Left ventricle myocardium inferior (tissue), 1 donor: ENCODE results near the gene KCNQ2. TPM values are rescaled to one million over a fixed set of nuclear protein-coding genes. Genes with fewer than 3 reads are reported as not detected.

ENCODE experiments used
- DNase-seq: peaks from one replicate; pipeline ENCODE4 v3.0.0-alpha.2; 2020
- H3K27ac ChIP-seq: fragments of 200-600 bp; replicated peaks from 2 replicates; pipeline ENCODE4 v1.8.0; 2021
- H3K27me3 ChIP-seq: fragments of 200-600 bp; 2 replicates; pipeline ENCODE4 v1.8.0; 2021; ENCODE audit warnings: low read depth
- H3K36me3 ChIP-seq: fragments of 200-600 bp; 2 replicates; pipeline ENCODE4 v1.8.0; 2021
- H3K4me1 ChIP-seq: fragments of 200-600 bp; 2 replicates; pipeline ENCODE4 v1.8.0; 2021
- H3K4me3 ChIP-seq: fragments of 200-600 bp; 2 replicates; pipeline ENCODE4 v1.8.0; 2021; ENCODE audit warnings: mild to moderate bottlenecking, moderate library complexity
- H3K9me3 ChIP-seq: fragments of 200-600 bp; replicated peaks from 2 replicates; pipeline ENCODE4 v1.8.0; 2021
- intact Hi-C: fragments of 100-400 bp; cut with micrococcal nuclease; formaldehyde crosslinking; loops from one replicate; pipeline ENCODE4 v1.11.0; 2022
- total RNA-seq: library from RNA; stranded (reverse); fragmentation: NEBNext Ultra II Directional; extraction: Animal tissue kit (Norgen Biotek cat#: 25700); gene quantifications from one replicate; pipeline ENCODE4 v1.2.1, GENCODE V29; 2021
- TF ChIP-seq, protein P1 (sequence below): fragments of 200-600 bp; IDR thresholded peaks from 2 replicates; pipeline ENCODE4 v1.8.0; 2021; ENCODE audit warnings: antibody characterized with exemption, mild to moderate bottlenecking, borderline replicate concordance
- donor health status: DM: no; HTN: yes; CAD: no; lungs with severe emphysema.

The KCNQ2 gene
- total RNA-seq, 1 donor from 2014 or later: 2.3 TPM

DNA sequence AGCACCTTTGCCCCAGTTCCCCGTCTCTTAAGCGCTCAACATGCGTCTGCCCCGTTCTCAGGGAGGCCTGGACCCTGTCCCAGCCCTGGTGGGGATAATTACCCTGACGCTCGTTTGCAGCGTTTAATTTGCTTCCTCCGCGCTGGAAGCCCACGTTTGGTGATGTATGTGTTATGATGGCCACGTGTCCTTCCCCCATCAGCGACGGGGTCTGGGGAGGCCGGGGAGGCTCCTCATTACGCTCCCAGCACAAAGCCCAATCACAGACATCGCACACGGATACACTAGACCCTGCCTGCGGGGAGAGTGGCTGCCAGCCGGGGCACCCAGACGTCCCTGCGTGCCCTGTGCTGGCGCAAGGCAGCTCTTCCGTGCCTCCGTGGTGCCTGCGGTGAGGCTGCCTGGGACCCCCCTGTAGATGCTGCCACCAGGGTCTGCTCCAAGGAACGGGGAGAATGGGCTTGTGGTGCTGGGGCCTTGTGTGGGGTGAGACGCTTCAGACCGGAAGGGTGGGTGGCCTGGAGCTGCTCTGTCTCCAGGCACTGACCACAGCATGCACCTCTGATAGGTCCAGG lies 101.1 kb downstream of the KCNQ2 start:
- Histone ChIP-seq H3K27ac (peak overlapping the region; percentile 30), H3K4me3 (no peak overlapping the region), H3K4me1 (peaks cover 16% of the 10 kb centered on the region), H3K9me3 (no peaks in the 10 kb centered on the region), H3K36me3 (no peaks in the 10 kb centered on the region), H3K27me3 (peaks cover 64% of the 10 kb centered on the region)
- no peak for DNase-seq
- TF ChIP-seq, protein P1, sequence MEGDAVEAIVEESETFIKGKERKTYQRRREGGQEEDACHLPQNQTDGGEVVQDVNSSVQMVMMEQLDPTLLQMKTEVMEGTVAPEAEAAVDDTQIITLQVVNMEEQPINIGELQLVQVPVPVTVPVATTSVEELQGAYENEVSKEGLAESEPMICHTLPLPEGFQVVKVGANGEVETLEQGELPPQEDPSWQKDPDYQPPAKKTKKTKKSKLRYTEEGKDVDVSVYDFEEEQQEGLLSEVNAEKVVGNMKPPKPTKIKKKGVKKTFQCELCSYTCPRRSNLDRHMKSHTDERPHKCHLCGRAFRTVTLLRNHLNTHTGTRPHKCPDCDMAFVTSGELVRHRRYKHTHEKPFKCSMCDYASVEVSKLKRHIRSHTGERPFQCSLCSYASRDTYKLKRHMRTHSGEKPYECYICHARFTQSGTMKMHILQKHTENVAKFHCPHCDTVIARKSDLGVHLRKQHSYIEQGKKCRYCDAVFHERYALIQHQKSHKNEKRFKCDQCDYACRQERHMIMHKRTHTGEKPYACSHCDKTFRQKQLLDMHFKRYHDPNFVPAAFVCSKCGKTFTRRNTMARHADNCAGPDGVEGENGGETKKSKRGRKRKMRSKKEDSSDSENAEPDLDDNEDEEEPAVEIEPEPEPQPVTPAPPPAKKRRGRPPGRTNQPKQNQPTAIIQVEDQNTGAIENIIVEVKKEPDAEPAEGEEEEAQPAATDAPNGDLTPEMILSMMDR: no peak
- intact Hi-C loops: no loop called here

DNA sequence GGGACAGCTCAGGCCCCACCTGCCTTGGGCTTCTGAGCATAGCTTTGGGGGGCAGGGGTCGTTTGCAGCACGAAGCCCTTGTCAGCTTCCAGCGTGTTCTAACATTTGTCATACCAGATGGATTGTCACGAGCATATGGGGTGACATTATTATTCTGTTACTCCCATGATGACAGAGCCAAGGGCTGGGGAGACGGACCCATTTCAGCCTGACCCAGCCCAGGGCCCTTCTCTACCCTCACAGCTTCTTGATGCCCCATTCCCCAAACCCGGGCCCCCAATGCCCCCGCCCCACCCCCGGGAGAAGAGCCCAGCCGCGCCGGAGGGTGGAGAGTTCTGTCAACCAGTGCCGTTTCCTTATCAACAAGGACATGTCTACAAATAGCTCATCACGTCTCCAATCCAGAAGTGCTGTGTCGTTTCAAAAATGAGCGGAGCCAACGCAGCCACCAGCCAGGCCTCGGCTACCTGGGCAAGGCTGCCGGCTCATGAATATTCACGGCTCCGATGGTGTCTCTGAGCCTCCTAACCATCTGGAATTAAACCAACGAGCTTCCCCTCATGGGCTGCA lies 101.8 kb downstream of the KCNQ2 start:
- DNase-seq: peak; percentile 41
- H3K27ac ChIP-seq: peak overlapping the region; percentile 30
- intact Hi-C loops: no loop called here
- H3K4me1 ChIP-seq: peaks cover 16% of the 10 kb centered on the region
- peaks cover 58% of the 10 kb centered on the region for H3K27me3 ChIP-seq
- H3K36me3 ChIP-seq: no peaks in the 10 kb centered on the region
- TF ChIP-seq, protein P1: no peak
- H3K4me3 ChIP-seq: no peak overlapping the region
- H3K9me3 ChIP-seq: no peaks in the 10 kb centered on the region

- intact Hi-C loops: no loop called here
- H3K4me3 ChIP-seq: no peak overlapping the region
Measured at GRCh38 chr20:63369724-63370617, 102.5 kb downstream of the KCNQ2 start.

GRCh38 chr20:63369024-63369530 lies 103.4 kb downstream of the KCNQ2 start:
- no peaks in the 10 kb centered on the region for H3K9me3 ChIP-seq
- H3K4me1 ChIP-seq: peaks cover 16% of the 10 kb centered on the region
- TF ChIP-seq, protein P1: no peak
- intact Hi-C loops: no loop called here
- no peak overlapping the region for H3K27ac ChIP-seq
- peaks cover 59% of the 10 kb centered on the region for H3K27me3 ChIP-seq
- no peak overlapping the region for H3K4me3 ChIP-seq
- no peaks in the 10 kb centered on the region for H3K36me3 ChIP-seq
- DNase-seq: no peak

More at GRCh38 chr20:63369724-63370617, 102.5 kb downstream of the KCNQ2 start:
- TF ChIP-seq, protein P1: no peak
- Histone ChIP-seq H3K36me3 (no peaks in the 10 kb centered on the region), H3K27me3 (peaks cover 61% of the 10 kb centered on the region), H3K27ac (peak overlapping the region; percentile 30), H3K4me1 (peaks cover 16% of the 10 kb centered on the region), H3K9me3 (no peaks in the 10 kb centered on the region)
- DNase-seq: no peak

DNA sequence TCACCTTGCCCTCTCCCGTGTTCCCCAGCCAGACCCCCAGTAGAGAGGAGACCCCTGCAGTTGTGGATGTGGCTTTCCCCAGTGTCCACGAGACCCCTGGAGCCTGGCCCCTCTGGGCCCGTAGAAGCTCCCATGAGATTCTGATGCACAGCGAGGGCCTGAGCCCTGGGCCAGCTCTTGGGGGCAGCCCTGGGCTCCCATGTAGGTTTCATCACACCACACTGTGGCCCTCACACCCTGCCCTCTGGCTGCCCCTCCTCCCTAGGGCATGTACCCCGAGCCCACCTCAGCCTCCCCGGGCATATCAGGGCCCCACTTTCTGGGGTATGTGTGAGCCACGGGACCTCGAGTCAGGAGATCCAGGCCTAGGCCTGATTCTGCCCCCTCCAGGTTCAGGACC lies 104.3 kb downstream of the KCNQ2 start:
- Histone ChIP-seq H3K27me3 (peaks cover 59% of the 10 kb centered on the region), H3K36me3 (no peaks in the 10 kb centered on the region), H3K9me3 (no peaks in the 10 kb centered on the region), H3K4me3 (no peak overlapping the region), H3K4me1 (peaks cover 16% of the 10 kb centered on the region), H3K27ac (no peak overlapping the region)
- no peak for DNase-seq
- intact Hi-C loops: no loop called here
- TF ChIP-seq, protein P1: no peak
